SK-N-SH (cell line): ENCODE results near the gene MS4A4E. TPM values are rescaled to one million over a fixed set of nuclear protein-coding genes. Genes with fewer than 3 reads are reported as not detected.

Experiments
- CTCF ChIA-PET: fragments of 300-600, 350-600 bp; formaldehyde crosslinking; extraction: SDS; loops from one replicate; lab custom pipeline; 2021; lab: Yijun Ruan, JAX
- POLR2A ChIA-PET: fragments of 350-600 bp; sonication (Branson Sonifier 250); formaldehyde crosslinking; extraction: SDS; loops from one replicate; lab custom pipeline; 2020; ENCODE audit warnings: antibody characterized with exemption, inconsistent platforms; lab: Yijun Ruan, JAX
- DNase-seq: peaks from one replicate; pipeline ENCODE4 v3.0.0; 2012
- H2AFZ ChIP-seq: fragments of 200-600 bp; sonication (generic); 2 replicates; pipeline ENCODE4 v1.8.1; 2016; ENCODE audit warnings: antibody characterized with exemption, mild to moderate bottlenecking, low read depth
- H3F3A ChIP-seq: fragments of 200-600 bp; sonication (generic); replicated peaks from 2 replicates; pipeline ENCODE3; 2016; ENCODE audit warnings: antibody characterized with exemption, mild to moderate bottlenecking; ENCODE audit not compliant: insufficient read depth
- H3K27ac ChIP-seq, 2 experiments: fragments of 200-500 bp in 1 of 2; fragments of 200-600 bp in 1 of 2; sonication (Bioruptor generic) in 1 of 2; sonication (generic), shearing (Covaris generic) in 1 of 2; 2 replicates each; pipeline versions ENCODE4 v1.5.1 to v1.6.1; 2014 to 2016; ENCODE audit warnings: low read depth in 2 of 2, inconsistent platforms in 1 of 2, low read length in 1 of 2, mild to moderate bottlenecking in 1 of 2, mixed read lengths in 1 of 2
- H3K27me3 ChIP-seq: fragments of 200-600 bp; sonication (generic), shearing (Covaris generic); 2 replicates; pipeline ENCODE4 v1.6.1; 2016; ENCODE audit warnings: mixed run types; ENCODE audit not compliant: insufficient read depth
- H3K36me3 ChIP-seq, 2 experiments: fragments of 200-500 bp in 1 of 2; fragments of 200-600 bp in 1 of 2; sonication (Bioruptor generic) in 1 of 2; sonication (generic) in 1 of 2; replicated peaks in 1 of 2; 2 replicates each; pipeline versions ENCODE3 to v1.5.1; 2014 to 2016; ENCODE audit warnings: low read length in 1 of 2, mild to moderate bottlenecking in 1 of 2; ENCODE audit not compliant: insufficient read depth in 2 of 2, control insufficient read depth in 1 of 2
- H3K4me1 ChIP-seq, 2 experiments: fragments of 200-500 bp in 1 of 2; fragments of 200-600 bp in 1 of 2; sonication (Bioruptor generic) in 1 of 2; sonication (generic), shearing (Covaris generic) in 1 of 2; 2 replicates each; pipeline versions ENCODE4 v1.5.1 to v1.6.1; 2014 to 2016; ENCODE audit warnings: low read depth in 1 of 2, low read length in 1 of 2, mixed run types in 1 of 2; ENCODE audit not compliant: insufficient read depth in 2 of 2, control insufficient read depth in 1 of 2
- H3K4me2 ChIP-seq: fragments of 200-600 bp; sonication (generic), shearing (Covaris generic); 2 replicates; pipeline ENCODE4 v1.6.1; 2017; ENCODE audit warnings: mixed run types
- H3K4me3 ChIP-seq, 2 experiments: fragments of 200-500 bp in 1 of 2; fragments of 200-600 bp in 1 of 2; sonication (Bioruptor generic) in 1 of 2; sonication (generic), shearing (Covaris generic) in 1 of 2; 2 replicates each; pipeline versions ENCODE4 v1.5.1 to v1.8.1; 2014 to 2016; ENCODE audit warnings: low read depth in 2 of 2, inconsistent platforms in 1 of 2, low read length in 1 of 2, mild to moderate bottlenecking in 1 of 2, mixed read lengths in 1 of 2, moderate library complexity in 1 of 2
- H3K79me2 ChIP-seq: fragments of 200-600 bp; sonication (generic); 2 replicates; pipeline ENCODE4 v1.8.1; 2017; ENCODE audit warnings: mild to moderate bottlenecking; ENCODE audit not compliant: insufficient read depth
- H3K9ac ChIP-seq: fragments of 200-600 bp; sonication (generic); 2 replicates; pipeline ENCODE4 v1.6.1; 2017; ENCODE audit warnings: mixed run types
- H3K9me2 ChIP-seq: fragments of 200-600 bp; sonication (generic); 2 replicates; pipeline ENCODE4 v1.6.1; 2017; ENCODE audit warnings: mixed run types
- H3K9me3 ChIP-seq: fragments of 200-600 bp; sonication (generic); 2 replicates; pipeline ENCODE4 v1.6.1; 2017; ENCODE audit warnings: mixed run types, mild to moderate bottlenecking, moderate library complexity
- H4K20me1 ChIP-seq: fragments of 200-600 bp; sonication (generic); 2 replicates; pipeline ENCODE4 v1.6.1; 2017; ENCODE audit warnings: mild to moderate bottlenecking, mixed run types; ENCODE audit not compliant: insufficient read depth
- CHD2 ChIP-seq: fragments of 150-350 bp; IDR thresholded peaks from 2 replicates; pipeline ENCODE4 v1.6.1; 2018; ENCODE audit warnings: low read length; ENCODE audit not compliant: partially characterized antibody
- CTCF ChIP-seq: fragments of 200-600 bp; sonication (generic); IDR thresholded peaks from 2 replicates; pipeline ENCODE4 v1.6.1; 2017; ENCODE audit warnings: antibody characterized with exemption, mild to moderate bottlenecking, moderate library complexity
- ELF1 ChIP-seq: IDR thresholded peaks from 2 replicates; pipeline ENCODE4 v1.4.0; 2012
- FOSL2 ChIP-seq: IDR thresholded peaks from 2 replicates; pipeline ENCODE4 v1.4.0; 2012; ENCODE audit warnings: low read depth, mild to moderate bottlenecking, moderate library complexity, borderline replicate concordance
- GABPA ChIP-seq: IDR thresholded peaks from 2 replicates; pipeline ENCODE4 v1.4.0; 2012; ENCODE audit warnings: low read depth, mild to moderate bottlenecking
- GATA2 ChIP-seq: sonication (generic); formaldehyde crosslinking; IDR thresholded peaks from 2 replicates; pipeline ENCODE4 v1.5.0; 2020; ENCODE audit warnings: mild to moderate bottlenecking, missing genetic modification reagents
- IRF3 ChIP-seq: fragments of 150-350 bp; IDR thresholded peaks from 2 replicates; pipeline ENCODE4 v1.6.1; 2016; ENCODE audit warnings: mild to moderate bottlenecking, low read depth, low read length
- PBX3 ChIP-seq: IDR thresholded peaks from 2 replicates; pipeline ENCODE4; 2012
- RCOR1 ChIP-seq: fragments of 150-350 bp; IDR thresholded peaks from 2 replicates; pipeline ENCODE4 v1.6.1; 2017; ENCODE audit warnings: antibody characterized with exemption, low read length
- RFX5 ChIP-seq: IDR thresholded peaks from 2 replicates; pipeline ENCODE4 v1.6.1; 2012; ENCODE audit warnings: mild to moderate bottlenecking, improper control_type of control experiment, low read length
- RXRA ChIP-seq: IDR thresholded peaks from 2 replicates; pipeline ENCODE4 v1.4.0; 2012; ENCODE audit warnings: low read depth, mild to moderate bottlenecking, borderline replicate concordance
- TAF1 ChIP-seq: IDR thresholded peaks from 2 replicates; pipeline ENCODE4 v1.6.1; 2012; ENCODE audit warnings: low read depth, mild to moderate bottlenecking, low read length, moderate library complexity, borderline replicate concordance
- TCF12 ChIP-seq: IDR thresholded peaks from 2 replicates; pipeline ENCODE4 v1.4.0; 2012
- USF1 ChIP-seq: IDR thresholded peaks from 2 replicates; pipeline ENCODE4 v1.4.0; 2012; ENCODE audit warnings: low read depth, borderline replicate concordance
- YY1 ChIP-seq: IDR thresholded peaks from 2 replicates; pipeline ENCODE4 v1.4.0; 2012; ENCODE audit warnings: low read depth, mild to moderate bottlenecking
- ZBTB33 ChIP-seq: IDR thresholded peaks from 2 replicates; pipeline ENCODE4 v1.4.0; 2012; ENCODE audit warnings: low read depth, borderline replicate concordance
- WGBS: methylation state at CpG from one replicate; pipeline ENCODE4 v1.1.6; 2017; ENCODE audit warnings: low lambda C conversion rate; 5-methylcytosine and 5-hydroxymethylcytosine counted together
- polyA plus RNA-seq, 3 experiments: library from polyadenylated mRNA; depleted of rRNA; stranded (reverse); fragments of >200 nt; gene quantifications; 2 replicates each; pipeline ENCODE4 v1.2.3, GENCODE V29; 2012

Gene MS4A4E
- polyA plus RNA-seq, 1 of the 3 experiments (the other 2 are of a cell fraction) = not detected

- no peak for DNase-seq
- H3K4me2 ChIP-seq = no peak overlapping the region
- H2AFZ ChIP-seq = no peak overlapping the region
- ChIA-PET CTCF (no interaction called here), POLR2A (no interaction called here)
- no peaks in the 10 kb centered on the region for H3K9me3 ChIP-seq
- no peaks in the 10 kb centered on the region for H3K79me2 ChIP-seq
- H3K9me2 ChIP-seq = no peaks in the 10 kb centered on the region
- H3K9ac ChIP-seq = no peak overlapping the region
- WGBS = 2% methylated on average over 2 of the region's 2 CpGs
- H3K27me3 ChIP-seq = no peaks in the 10 kb centered on the region
- H3K36me3 ChIP-seq = no peaks in the 10 kb centered on the region
- H3K27ac ChIP-seq = no peak overlapping the region
- TF ChIP-seq USF1 = no peak
- no peak for TF ChIP-seq CHD2
- no peak for TF ChIP-seq RXRA
- no peak for TF ChIP-seq TAF1
- TF ChIP-seq YY1 = no peak
- no peak for TF ChIP-seq GABPA
- no peak for TF ChIP-seq GATA2 (CRISPR knock-in tag)
- TF ChIP-seq FOSL2 = no peak
- no peaks in the 10 kb centered on the region for H4K20me1 ChIP-seq
- H3K4me1 ChIP-seq = no peaks in the 10 kb centered on the region
- no peak overlapping the region for H3K4me3 ChIP-seq
- H3F3A ChIP-seq = no peaks in the 10 kb centered on the region
Measured at GRCh38 chr11:60282286-60282685, 39.3 kb upstream of the MS4A4E start.

- TF ChIP-seq ELF1 (no peak), TCF12 (no peak), RCOR1 (no peak), ZBTB33 (no peak), CTCF (no peak), RFX5 (no peak), PBX3 (no peak), USF1 (no peak), GATA2 (CRISPR knock-in tag) (no peak), IRF3 (no peak)
- ChIA-PET CTCF (no interaction called here), POLR2A (no interaction called here)
- Histone ChIP-seq H2AFZ (no peak overlapping the region), H3K9me3 (no peaks in the 10 kb centered on the region), H3K27ac (no peak overlapping the region), H3K9ac (no peak overlapping the region), H3K4me1 (no peaks in the 10 kb centered on the region), H3K36me3 (no peaks in the 10 kb centered on the region), H3K9me2 (no peaks in the 10 kb centered on the region), H3K4me3 (no peak overlapping the region), H3F3A (no peaks in the 10 kb centered on the region), H3K27me3 (no peaks in the 10 kb centered on the region), H3K79me2 (no peaks in the 10 kb centered on the region), H3K4me2 (no peak overlapping the region), H4K20me1 (no peaks in the 10 kb centered on the region)
- 0% methylated on average over 2 of the region's 2 CpGs for WGBS
- no peak for DNase-seq
Measured at GRCh38 chr11:60281485-60281884, 38.5 kb upstream of the MS4A4E start.
